Colonic mucosa (tissue), 4 donors: ENCODE data around the gene PDE7B. TPM values are rescaled to one million over a fixed set of nuclear protein-coding genes. Genes with fewer than 3 reads are reported as not detected.

ENCODE experiments used
- DNase-seq: peaks from one replicate; pipeline ENCODE4 v3.0.0-alpha.2; 2020
- H3K27ac ChIP-seq: fragments of 200-600 bp; one replicate; pipeline ENCODE4 v1.8.0; 2021
- H3K27me3 ChIP-seq: fragments of 200-600 bp; one replicate; pipeline ENCODE4 v1.8.0; 2021
- H3K36me3 ChIP-seq: fragments of 200-600 bp; one replicate; pipeline ENCODE4 v1.8.0; 2021
- H3K4me1 ChIP-seq: fragments of 200-600 bp; one replicate; pipeline ENCODE4 v1.8.0; 2021; ENCODE audit warnings: mild to moderate bottlenecking
- H3K4me3 ChIP-seq: fragments of 200-600 bp; one replicate; pipeline ENCODE4 v1.8.0; 2021
- H3K9ac ChIP-seq, 2 donors: one replicate each; pipeline ENCODE4 v1.7.0; 2013; ENCODE audit warnings: control low read depth in 2 of 2, low read depth in 2 of 2, low read length in 2 of 2
- H3K9me3 ChIP-seq: fragments of 200-600 bp; one replicate; pipeline ENCODE4 v1.8.0; 2021
- CTCF ChIP-seq: fragments of 200-600 bp; IDR thresholded peaks from one replicate; pipeline ENCODE4 v1.8.0; 2022; ENCODE audit warnings: antibody characterized with exemption, mild to moderate bottlenecking
- intact Hi-C: fragments of 100-400 bp; cut with DNase I; formaldehyde crosslinking; loops from one replicate; pipeline ENCODE4 v1.14.1; 2022
- total RNA-seq, 2 donors: library from RNA; stranded (reverse); fragmentation: NEBNext Ultra II Directional in 1 of 2; extraction: Animal tissue kit (Norgen Biotek cat#: 25700) in 1 of 2; gene quantifications; one replicate each; pipeline ENCODE4 v1.2.1, GENCODE V29; 2021
- donor health status: healthy.
- donor health status: DM: no; HTN: no; CAD: no.
- donor health status: DM: no; HTN: no; CAD: no.

The PDE7B gene
- total RNA-seq, 2 donors from 2014 or later, result 1.0 to 1.4 TPM

DNA sequence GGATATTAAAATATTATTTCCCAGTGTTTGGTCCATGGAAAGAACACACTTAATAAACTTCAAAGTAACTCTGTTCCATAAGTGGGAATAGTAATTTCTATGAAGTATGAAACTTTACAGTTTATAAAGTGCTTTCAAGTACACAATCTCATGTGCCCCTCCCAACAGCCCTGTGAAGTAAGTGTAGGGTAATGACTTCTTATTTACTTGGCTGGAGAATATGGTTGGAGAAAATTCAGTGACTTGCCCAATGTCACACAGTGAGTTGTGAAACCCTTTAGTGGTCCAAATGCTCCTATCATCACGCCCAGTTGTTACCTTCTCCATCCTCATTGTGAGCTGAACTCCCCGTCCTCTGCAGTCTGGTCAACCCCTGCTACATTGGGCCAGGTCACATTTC is 141.2 kb downstream of the PDE7B start:
- Histone ChIP-seq H3K27ac (no peak overlapping the region), H3K4me3 (no peak overlapping the region), H3K9ac (no peak overlapping the region), H3K4me1 (no peaks in the 10 kb centered on the region), H3K9me3 (no peaks in the 10 kb centered on the region), H3K27me3 (no peaks in the 10 kb centered on the region), H3K36me3 (no peaks in the 10 kb centered on the region)
- no peak for DNase-seq
- no peak for TF ChIP-seq CTCF
- intact Hi-C loops, result no loop called here

GRCh38 chr6:135993361-135993760 is 141.9 kb downstream of the PDE7B start:
- Histone ChIP-seq H3K9ac (no peak overlapping the region), H3K27me3 (no peaks in the 10 kb centered on the region), H3K36me3 (no peaks in the 10 kb centered on the region), H3K4me1 (no peaks in the 10 kb centered on the region), H3K9me3 (no peaks in the 10 kb centered on the region), H3K4me3 (no peak overlapping the region), H3K27ac (no peak overlapping the region)
- no peak for DNase-seq
- TF ChIP-seq CTCF, result no peak
- intact Hi-C loops, result no loop called here

DNA sequence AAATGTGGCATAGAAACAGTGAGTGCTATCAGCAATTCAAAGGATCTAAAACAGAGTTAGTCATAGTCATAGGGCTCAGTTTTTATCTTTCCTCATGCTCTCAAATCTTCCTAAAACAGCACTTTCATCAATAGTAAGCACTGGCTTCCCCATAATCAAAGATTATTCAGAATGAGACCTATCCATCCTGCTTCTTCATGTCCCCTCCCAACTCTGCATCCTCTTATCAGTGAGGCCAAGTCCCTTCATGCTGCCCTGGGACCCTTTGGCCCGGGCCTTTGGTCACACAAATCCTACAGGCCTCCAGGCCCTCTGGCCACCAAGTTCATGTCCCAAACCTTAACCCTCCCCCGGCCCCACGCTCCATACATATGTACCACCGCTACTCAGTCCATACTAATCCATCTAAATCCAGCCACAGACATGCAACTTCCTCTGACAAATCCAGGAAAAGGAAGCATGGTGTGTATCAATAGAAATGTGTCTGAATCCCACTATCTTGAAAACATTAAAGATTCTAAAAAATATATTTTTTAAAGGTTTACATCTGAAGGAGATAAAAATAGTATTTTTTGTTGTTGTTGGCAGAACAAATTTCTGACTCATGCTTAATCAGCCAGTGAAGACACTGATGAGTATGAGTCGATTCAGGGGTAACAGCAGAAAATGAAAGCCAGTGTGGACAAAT is 143.5 kb downstream of the PDE7B start:
- Histone ChIP-seq H3K9me3 (no peaks in the 10 kb centered on the region), H3K9ac (no peak overlapping the region), H3K27ac (peak overlapping the region; percentile 32), H3K36me3 (no peaks in the 10 kb centered on the region), H3K27me3 (no peaks in the 10 kb centered on the region), H3K4me3 (no peak overlapping the region), H3K4me1 (no peaks in the 10 kb centered on the region)
- intact Hi-C loops, result no loop called here
- TF ChIP-seq CTCF, result no peak
- no peak for DNase-seq

DNA sequence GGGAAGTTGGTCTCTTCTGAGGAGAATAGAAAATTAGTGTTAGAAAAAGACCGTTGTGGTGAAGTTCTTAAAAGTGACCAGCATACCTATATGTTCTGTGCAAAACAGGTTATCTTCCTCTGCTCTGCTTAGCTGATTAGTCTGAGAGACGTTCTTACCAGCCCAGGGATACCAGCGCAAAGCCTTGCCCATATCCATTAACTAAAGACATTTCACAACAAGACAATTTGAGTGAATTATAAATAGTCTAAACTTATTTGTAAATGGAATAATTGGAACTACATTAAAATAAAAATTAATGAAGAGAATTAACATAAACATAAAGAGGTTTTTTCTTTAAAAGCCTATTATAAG is 144.0 kb downstream of the PDE7B start:
- intact Hi-C loops, result no loop called here
- H3K36me3 ChIP-seq, result no peaks in the 10 kb centered on the region
- no peak overlapping the region for H3K4me3 ChIP-seq
- TF ChIP-seq CTCF, result no peak
- no peak overlapping the region for H3K27ac ChIP-seq
- no peaks in the 10 kb centered on the region for H3K27me3 ChIP-seq
- H3K9ac ChIP-seq, result no peak overlapping the region
- H3K4me1 ChIP-seq, result no peaks in the 10 kb centered on the region
- no peaks in the 10 kb centered on the region for H3K9me3 ChIP-seq
- DNase-seq, result no peak

DNA sequence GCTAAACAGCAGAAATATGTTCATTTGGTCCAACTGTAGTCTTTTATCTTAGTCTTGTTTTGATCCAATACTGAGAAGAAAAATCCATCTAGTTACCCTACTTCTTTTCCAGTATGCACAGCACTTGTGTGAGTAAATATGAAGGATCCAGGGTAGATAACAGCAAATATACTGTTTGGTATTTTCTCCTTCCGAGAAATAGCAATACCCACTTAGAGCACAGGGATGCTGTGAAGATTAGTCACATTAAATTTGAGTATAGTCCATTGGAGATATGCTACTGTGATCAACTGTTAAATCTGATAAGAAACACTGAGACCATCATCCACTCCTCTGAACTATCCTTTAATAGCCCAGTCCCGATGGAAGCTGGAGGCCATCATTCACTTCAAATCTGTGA is 145.2 kb downstream of the PDE7B start:
- H3K9me3 ChIP-seq, result no peaks in the 10 kb centered on the region
- intact Hi-C loops, result no loop called here
- no peaks in the 10 kb centered on the region for H3K36me3 ChIP-seq

More for the DNA sequence above, 145.2 kb downstream of the PDE7B start:
- Histone ChIP-seq H3K9ac (no peak overlapping the region), H3K4me1 (no peaks in the 10 kb centered on the region), H3K4me3 (no peak overlapping the region), H3K27ac (no peak overlapping the region), H3K27me3 (no peaks in the 10 kb centered on the region)
- TF ChIP-seq CTCF, result no peak
- no peak for DNase-seq
